Measurements from ENCODE around the gene CHI3L1.
"Not testable (repeated sequence)": the region's sequence is repeated elsewhere in the genome, so short reads cannot be mapped to it uniquely, and the experiment has no call there.

The CHI3L1 gene

GRCh38 chr1:203186446-203187303 lies at the start of gene CHI3L1:
Gene CHI3L1, minus strand, starts transcription at chr1:203186704. Its CDS starts 81 bp downstream, at chr1:203186623.
- DNase-seq (ENCODE audit: low read depth), result no peak
- H3K4me3 ChIP-seq (ENCODE audit: low read depth, low read length), result no peak within 1 kb of the TSS
- in situ Hi-C loops (cut with HindIII; ENCODE audit: low sequenced_read_pairs), result no loop called here

DNA sequence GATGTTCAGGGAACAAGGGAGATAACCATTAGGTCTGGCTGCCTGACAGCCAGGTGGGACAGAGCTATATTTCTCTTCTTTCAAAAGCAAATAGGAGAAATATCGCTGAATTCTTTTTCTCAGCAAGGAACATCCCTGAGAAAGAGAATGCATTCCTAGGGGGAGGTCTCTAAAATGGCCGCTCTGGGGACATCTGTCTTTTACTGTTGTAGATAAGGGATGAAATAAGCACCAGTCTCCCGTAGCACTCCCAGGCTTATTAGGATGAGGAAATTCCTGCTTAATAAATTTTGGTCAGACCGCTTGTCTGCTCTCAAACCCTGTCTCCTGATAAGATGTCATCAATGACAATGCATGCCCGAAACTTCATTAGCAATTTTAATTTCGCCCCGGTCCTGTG lies 48.4 kb upstream of the CHI3L1 start:
- DNase-seq (ENCODE audit: low read depth); in situ Hi-C loops (cut with HindIII; ENCODE audit: low sequenced_read_pairs); H3K4me3 ChIP-seq (ENCODE audit: low read depth, low read length): not testable (repeated sequence)

More at GRCh38 chr1:203186446-203187303, at the start of gene CHI3L1:
- no peak for TF ChIP-seq CTCF (IDR thresholded peaks at IDR 0.05; ENCODE audit: low read depth, low read length, missing control alignments)

GRCh38 chr1:203229471-203230135 lies 43.1 kb upstream of the CHI3L1 start, which contains the start of gene CHIT1:
Gene CHIT1, minus strand, starts transcription at chr1:203229673. Its CDS starts 37 bp downstream, at chr1:203229636.
- in situ Hi-C loops (cut with HindIII; ENCODE audit: low sequenced_read_pairs), result loop anchor here (5.0 kb wide), 1 partner anchor 172 kb away; no protein-coding TSS in a partner anchor
- no peak for TF ChIP-seq CTCF (IDR thresholded peaks at IDR 0.05; ENCODE audit: low read depth, low read length, missing control alignments)
- no peak for DNase-seq (ENCODE audit: low read depth)
- H3K4me3 ChIP-seq (ENCODE audit: low read depth, low read length), result no peak within 1 kb of the TSS

GRCh38 chr1:203228670-203229069 lies 42.2 kb upstream of the CHI3L1 start:
- no peak for DNase-seq (ENCODE audit: low read depth)
- no peak overlapping the region for H3K4me3 ChIP-seq (ENCODE audit: low read depth, low read length)
- no peak for TF ChIP-seq CTCF (IDR thresholded peaks at IDR 0.05; ENCODE audit: low read depth, low read length, missing control alignments)
- in situ Hi-C loops (cut with HindIII; ENCODE audit: low sequenced_read_pairs), result loop anchor here (5.0 kb wide), 1 partner anchor 171 kb away; no protein-coding TSS in a partner anchor

GRCh38 chr1:203227371-203228083 lies 41.0 kb upstream of the CHI3L1 start:
- TF ChIP-seq CTCF (IDR thresholded peaks at IDR 0.05; ENCODE audit: low read depth, low read length, missing control alignments), result no peak
- DNase-seq (ENCODE audit: low read depth), result no peak
- H3K4me3 ChIP-seq (ENCODE audit: low read depth, low read length), result no peak overlapping the region
- in situ Hi-C loops (cut with HindIII; ENCODE audit: low sequenced_read_pairs), result loop anchor here (5.0 kb wide), 1 partner anchor 170 kb away; no protein-coding TSS in a partner anchor

DNA sequence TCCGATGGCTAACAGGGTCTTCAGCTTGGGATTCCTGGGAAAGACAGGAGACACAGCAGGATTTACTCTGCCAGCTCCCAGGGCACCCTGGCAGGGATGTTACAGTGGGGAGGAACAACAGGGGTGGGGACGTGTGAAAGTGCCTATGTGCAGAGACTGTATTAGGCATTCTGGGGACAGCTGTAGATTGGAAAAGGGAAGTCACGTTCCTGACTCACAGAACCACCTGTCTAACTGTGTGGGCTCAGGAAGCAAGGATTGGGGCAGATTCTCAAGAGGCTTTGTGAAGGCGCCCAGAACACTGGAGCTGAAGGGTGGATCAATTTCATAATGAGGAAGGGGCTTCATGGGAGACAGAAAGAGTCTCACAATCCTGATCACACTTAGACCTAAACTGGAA lies 38.6 kb upstream of the CHI3L1 start:
- H3K4me3 ChIP-seq (ENCODE audit: low read depth, low read length), result no peak overlapping the region
- in situ Hi-C loops (cut with HindIII; ENCODE audit: low sequenced_read_pairs), result loop anchor here (5.0 kb wide), 1 partner anchor 168 kb away; no protein-coding TSS in a partner anchor
- no peak for TF ChIP-seq CTCF (IDR thresholded peaks at IDR 0.05; ENCODE audit: low read depth, low read length, missing control alignments)
- DNase-seq (ENCODE audit: low read depth), result no peak
